Measurements from ENCODE around the gene RNF150.

Gene RNF150

DNA sequence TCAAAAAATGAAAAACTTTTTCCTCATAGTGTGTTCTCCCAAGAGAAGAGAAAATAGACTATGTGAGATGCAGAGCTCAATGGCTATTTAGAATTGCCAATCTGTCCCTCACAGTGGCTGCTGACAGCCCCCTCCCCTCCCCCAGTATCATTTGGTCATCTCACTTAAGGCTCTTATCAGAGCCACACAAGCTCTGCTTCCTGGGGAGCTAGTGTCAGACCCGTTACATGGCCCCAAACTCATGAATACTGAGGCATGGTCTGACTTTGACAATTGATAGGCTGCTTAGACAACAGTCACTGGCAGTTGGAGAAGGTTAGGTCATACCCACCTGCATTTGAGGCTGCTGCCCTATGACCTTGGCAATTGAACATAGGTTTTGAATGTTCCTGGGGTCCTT is 15.3 kb downstream of the RNF150 start:
- TF ChIP-seq, protein P1, sequence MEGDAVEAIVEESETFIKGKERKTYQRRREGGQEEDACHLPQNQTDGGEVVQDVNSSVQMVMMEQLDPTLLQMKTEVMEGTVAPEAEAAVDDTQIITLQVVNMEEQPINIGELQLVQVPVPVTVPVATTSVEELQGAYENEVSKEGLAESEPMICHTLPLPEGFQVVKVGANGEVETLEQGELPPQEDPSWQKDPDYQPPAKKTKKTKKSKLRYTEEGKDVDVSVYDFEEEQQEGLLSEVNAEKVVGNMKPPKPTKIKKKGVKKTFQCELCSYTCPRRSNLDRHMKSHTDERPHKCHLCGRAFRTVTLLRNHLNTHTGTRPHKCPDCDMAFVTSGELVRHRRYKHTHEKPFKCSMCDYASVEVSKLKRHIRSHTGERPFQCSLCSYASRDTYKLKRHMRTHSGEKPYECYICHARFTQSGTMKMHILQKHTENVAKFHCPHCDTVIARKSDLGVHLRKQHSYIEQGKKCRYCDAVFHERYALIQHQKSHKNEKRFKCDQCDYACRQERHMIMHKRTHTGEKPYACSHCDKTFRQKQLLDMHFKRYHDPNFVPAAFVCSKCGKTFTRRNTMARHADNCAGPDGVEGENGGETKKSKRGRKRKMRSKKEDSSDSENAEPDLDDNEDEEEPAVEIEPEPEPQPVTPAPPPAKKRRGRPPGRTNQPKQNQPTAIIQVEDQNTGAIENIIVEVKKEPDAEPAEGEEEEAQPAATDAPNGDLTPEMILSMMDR (IDR thresholded peaks at IDR 0.05): no peak

DNA sequence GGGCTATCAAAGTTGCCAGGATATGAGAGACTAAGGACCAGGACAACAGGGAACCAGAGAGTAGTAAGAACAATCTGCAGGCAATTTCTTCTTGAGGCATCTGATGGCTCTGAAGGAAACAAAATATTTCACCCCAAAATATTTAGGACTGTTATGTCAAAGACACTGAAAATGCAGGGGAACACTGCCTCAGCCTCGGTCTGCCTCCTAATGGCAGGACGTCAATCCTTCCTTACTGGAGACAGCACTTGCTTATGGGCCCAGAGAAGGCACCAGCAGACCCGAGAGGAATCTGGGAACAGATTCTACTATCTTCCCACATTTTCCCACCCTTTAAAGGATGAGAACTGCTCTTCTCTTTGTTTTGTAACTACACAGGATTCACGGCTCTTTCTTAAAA is 23.3 kb downstream of the RNF150 start:
- TF ChIP-seq, protein P1 (IDR thresholded peaks at IDR 0.05): no peak

DNA sequence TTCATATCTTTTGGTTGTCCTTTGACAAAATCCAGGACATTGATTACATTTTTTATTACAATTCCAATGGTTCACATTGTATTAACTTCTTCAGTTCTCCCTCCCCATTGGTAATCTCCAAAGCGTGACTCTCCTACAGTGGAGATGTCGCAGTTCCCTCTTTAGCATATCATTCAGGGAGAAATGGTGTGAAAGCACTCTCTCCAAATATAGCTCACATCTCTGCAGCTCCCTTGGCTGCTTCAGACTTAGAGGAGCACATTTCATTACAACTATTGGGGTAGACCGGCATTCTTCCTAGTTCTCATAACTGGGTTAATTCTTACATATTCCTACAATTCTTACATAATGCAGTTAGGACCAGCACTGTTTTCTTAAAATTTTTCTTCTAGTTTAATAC is 25.3 kb downstream of the RNF150 start:
- TF ChIP-seq, protein P1 (IDR thresholded peaks at IDR 0.05): no peak

DNA sequence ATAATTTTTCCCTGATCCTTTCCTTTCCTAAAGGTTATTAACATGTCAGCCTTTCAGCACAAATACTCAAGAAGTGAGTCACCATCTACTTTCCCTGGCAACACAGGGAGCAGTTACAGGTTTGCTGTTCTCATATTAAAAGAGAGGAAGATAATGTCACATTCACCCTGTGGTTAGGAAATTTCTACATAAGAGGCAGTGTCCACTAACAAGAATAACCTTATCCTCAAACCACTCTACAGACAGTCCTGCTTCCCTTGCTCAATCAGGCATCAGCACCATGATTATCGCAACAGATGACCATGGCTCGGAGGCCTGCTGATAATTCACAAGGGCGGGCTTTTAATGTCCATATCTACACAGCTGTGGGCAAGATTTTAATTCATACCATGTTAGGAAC is 30.9 kb downstream of the RNF150 start:
- TF ChIP-seq, protein P1 (IDR thresholded peaks at IDR 0.05): no peak

DNA sequence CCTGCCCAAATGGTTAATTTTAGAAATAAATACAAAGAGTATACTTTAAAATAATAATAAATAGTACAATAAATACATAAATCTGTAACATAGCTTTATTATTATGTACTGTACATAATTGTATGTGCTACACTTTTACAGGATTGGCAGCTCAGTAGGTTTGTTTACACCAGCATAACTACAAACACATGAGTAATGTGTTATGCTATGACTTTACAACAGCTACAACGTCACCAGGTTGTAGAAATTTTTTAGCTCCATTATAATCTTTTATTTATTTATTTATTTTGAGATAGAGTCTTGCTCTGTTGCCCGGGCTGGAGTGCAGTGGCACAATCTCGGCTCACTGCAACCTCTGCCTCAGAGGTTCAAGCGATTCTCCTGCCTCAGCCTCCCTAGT is 31.8 kb downstream of the RNF150 start:
- TF ChIP-seq, protein P1 (IDR thresholded peaks at IDR 0.05): no peak

DNA sequence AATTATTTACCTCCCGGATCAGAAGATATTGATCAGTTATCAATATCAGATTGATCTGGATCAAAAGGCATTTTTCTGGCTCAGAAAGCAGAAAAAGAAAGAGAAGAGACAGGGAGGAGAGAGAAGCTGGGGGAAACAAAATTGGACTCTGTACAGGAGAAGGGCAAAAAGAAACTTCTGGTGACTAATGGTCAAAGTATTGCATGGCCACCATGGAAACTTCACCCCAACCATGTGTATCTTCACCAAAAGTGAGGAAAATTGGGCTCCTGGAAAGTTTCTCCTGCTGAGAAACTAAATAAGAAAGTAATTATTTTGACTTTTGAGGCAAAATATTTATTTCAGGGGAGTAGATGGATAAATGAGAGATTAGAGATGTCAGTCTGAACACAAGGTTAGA is 33.9 kb downstream of the RNF150 start:
- TF ChIP-seq, protein P1 (IDR thresholded peaks at IDR 0.05): no peak

DNA sequence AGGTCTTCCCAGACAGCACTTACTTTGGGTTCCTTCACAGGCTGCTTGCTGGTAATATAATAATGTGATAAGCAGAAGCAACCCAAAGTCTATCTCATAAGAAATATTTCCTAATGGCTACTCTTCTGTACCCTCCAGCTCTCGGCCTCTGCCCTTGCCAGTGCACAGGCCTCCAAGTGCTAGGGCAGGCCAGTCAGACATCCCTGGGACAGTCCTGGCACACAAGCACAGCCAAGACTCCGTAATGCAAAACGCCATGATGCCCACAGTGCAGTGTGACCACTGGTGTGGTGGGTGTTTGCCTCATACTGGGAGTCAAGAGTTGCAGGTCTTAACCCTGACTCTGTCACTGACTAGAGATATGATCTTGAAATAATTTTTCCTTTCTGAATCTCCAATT is 35.1 kb downstream of the RNF150 start:
- TF ChIP-seq, protein P1 (IDR thresholded peaks at IDR 0.05): no peak

DNA sequence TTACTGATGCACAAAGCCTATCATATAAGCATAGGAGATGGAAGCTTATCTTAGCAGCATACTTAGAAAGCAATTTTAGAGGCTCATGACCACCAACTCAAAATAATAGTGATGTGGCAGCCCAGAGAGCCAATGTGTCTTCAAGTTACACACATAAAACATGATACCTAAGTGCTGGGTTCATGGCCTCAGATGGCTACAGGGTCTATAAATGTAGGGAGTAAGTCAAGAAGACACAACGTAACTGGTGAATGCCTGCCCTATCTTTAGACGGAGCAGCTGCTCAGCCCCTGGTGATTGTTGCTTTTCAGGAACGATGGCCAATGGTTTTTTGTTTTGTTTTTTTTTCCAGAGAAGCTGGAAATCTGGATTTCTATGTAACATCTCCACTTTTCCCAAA is 42.8 kb downstream of the RNF150 start:
- TF ChIP-seq, protein P1 (IDR thresholded peaks at IDR 0.05): no peak

All from LNCAP (cell line).